ENCODE measurements around the gene MCL1.
A peak's percentile ranks its signal among the peaks of the same experiment; 100 is the strongest.
"Not testable (repeated sequence)": the region's sequence is repeated elsewhere in the genome, so short reads cannot be mapped to it uniquely, and the experiment has no call there.

MCL1 gene

DNA sequence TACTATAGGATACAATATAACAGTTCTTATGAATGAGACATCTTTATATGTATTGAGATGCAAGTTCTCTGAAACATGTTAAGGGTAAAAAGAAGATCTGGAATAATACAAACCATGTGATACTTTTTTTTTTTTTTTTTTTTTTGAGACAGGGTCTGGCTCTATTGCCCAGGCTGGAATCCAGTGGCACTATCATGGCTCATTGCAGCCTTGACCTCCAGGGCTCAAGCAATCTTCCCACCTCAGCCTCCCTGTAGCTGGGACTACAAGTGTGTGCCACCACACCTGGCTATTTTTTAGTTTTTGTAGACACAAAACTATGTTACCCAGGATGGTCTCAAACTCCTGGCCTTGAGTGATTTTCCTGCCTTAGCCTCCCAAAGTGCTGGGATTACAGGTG lies 22.1 kb upstream of the MCL1 start:
- TF ChIP-seq, protein P1, sequence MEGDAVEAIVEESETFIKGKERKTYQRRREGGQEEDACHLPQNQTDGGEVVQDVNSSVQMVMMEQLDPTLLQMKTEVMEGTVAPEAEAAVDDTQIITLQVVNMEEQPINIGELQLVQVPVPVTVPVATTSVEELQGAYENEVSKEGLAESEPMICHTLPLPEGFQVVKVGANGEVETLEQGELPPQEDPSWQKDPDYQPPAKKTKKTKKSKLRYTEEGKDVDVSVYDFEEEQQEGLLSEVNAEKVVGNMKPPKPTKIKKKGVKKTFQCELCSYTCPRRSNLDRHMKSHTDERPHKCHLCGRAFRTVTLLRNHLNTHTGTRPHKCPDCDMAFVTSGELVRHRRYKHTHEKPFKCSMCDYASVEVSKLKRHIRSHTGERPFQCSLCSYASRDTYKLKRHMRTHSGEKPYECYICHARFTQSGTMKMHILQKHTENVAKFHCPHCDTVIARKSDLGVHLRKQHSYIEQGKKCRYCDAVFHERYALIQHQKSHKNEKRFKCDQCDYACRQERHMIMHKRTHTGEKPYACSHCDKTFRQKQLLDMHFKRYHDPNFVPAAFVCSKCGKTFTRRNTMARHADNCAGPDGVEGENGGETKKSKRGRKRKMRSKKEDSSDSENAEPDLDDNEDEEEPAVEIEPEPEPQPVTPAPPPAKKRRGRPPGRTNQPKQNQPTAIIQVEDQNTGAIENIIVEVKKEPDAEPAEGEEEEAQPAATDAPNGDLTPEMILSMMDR (conservative IDR thresholded peaks at IDR 0.05; ENCODE audit: low read depth), result no peak
- no peak for DNase-seq (ENCODE audit: low spot score)
- H3K27ac ChIP-seq, result peak overlapping the region; percentile 51
- ChIA-PET POLR2A (ENCODE audit: low non-redundant PET) (no interaction called here), CTCF (no interaction called here)

DNA sequence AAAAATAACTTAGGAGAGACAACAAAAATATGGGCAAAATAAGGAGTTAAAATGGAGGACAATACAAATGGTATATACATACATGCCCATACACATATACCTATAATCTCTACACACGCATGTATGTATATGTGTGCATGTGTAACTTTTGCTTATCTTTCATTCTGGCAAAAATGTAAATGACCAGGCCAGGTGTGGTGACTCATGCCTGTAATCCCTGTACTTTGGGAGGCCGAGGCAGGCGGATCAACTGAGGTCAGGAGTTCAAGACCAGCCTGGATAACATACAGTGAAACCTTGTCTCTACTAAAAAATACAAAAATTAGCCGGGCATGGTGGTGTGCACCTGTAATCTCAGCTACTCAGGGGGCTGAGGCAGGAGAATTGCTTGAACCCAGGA lies 18.9 kb upstream of the MCL1 start:
- DNase-seq (ENCODE audit: low spot score); POLR2A ChIA-PET (ENCODE audit: low non-redundant PET); H3K27ac ChIP-seq: not testable (repeated sequence)
- CTCF ChIA-PET, result interaction anchor here (0.6 kb wide), 1 partner anchor 11 kb away, joined by 7 read pairs; no protein-coding TSS in a partner anchor

DNA sequence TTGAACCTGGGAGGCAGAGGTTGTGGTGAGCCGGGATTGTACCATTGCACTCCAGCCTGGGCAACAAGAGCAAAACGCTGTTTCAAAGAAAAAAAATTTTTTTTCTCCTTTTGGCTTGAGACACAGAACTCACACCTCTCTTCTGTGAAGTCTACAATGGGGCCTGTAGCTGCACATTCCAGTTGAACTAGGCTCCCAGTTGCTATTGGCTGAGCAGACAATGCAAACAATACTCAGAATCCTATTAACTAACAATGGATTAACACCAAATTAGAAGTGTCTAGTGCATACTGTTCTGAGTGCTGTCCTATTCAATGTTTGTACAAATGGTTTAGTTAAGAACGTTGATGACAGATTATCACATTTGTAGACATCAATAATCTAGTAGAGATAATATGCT lies 17.6 kb upstream of the MCL1 start:
- TF ChIP-seq, protein P1 (conservative IDR thresholded peaks at IDR 0.05; ENCODE audit: low read depth), result no peak
- peak overlapping the region; percentile 50 for H3K27ac ChIP-seq
- POLR2A ChIA-PET (ENCODE audit: low non-redundant PET), result no interaction called here
- DNase-seq (ENCODE audit: low spot score), result no peak
- CTCF ChIA-PET, result no interaction called here

DNA sequence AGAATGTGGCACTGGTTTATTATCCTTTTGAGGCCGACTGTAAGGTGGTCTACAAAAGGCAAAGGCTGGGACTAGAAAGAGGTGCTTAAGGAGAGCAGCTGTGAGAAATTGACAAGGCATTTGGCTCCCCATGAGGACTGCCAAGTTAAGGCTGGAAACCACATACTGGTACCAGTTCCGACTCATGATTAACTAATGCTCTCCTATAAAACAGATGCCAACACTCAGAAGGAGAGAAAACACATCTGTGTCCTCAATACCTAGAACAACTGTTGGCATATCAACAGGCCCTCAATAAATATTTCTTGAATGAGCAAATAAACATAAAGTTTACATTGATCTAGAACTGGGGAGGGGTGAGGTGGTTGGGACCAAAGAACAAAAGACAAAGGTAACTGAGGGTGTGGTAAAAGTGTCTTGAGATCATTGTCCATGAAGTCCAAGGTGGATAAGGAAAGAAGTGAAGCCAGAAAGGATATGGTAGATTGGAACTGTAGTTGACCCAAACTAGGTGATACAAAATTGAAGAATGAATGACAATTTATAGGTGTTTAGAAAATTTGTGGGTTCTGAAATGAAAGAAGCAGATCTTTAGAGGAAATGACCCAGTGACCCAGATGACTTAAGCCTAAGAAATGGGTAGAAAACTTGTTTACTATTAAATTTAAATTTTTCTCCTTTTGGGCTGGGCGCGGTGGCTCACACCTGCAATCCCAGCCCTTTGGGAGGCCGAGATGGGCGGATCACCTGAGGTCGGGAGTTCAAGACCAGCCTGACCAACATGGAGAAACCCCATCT lies 16.9 kb upstream of the MCL1 start:
- H3K27ac ChIP-seq, result peak overlapping the region; percentile 50
- ChIA-PET CTCF (interaction anchor here (0.7 kb wide), 1 partner anchor 58 kb away, joined by 3 read pairs; no protein-coding TSS in a partner anchor), POLR2A (ENCODE audit: low non-redundant PET) (no interaction called here)
- peak; percentile 24 for DNase-seq (ENCODE audit: low spot score)
- TF ChIP-seq, protein P1 (conservative IDR thresholded peaks at IDR 0.05; ENCODE audit: low read depth), result no peak

DNA sequence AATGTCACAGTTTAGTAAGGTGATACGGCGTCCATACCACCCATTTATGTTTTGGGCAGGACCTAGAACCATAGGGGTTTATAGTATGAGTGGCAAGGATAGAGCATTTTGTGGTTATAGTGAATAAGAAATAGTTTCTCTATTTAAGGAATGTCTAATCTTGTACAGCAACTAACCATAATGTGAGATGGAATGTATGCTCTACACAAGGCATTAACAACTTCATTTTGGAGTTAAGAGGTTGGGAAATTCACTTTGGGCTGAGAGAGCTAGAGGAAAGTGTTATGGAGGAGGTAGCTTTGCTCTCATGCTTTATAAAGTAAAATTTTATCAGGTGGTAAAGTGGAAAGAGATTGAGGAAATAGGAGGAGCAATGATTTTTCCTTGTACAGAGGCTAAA lies 3.0 kb upstream of the MCL1 start:
- H3K27ac ChIP-seq, result peak overlapping the region; percentile 98; the same call in 1 of the 2 replicates
- ChIA-PET CTCF (interaction anchor here (0.7 kb wide), 1 partner anchor 236 kb away, joined by 4 read pairs; no protein-coding TSS in a partner anchor), POLR2A (ENCODE audit: low non-redundant PET) (no interaction called here)

DNA sequence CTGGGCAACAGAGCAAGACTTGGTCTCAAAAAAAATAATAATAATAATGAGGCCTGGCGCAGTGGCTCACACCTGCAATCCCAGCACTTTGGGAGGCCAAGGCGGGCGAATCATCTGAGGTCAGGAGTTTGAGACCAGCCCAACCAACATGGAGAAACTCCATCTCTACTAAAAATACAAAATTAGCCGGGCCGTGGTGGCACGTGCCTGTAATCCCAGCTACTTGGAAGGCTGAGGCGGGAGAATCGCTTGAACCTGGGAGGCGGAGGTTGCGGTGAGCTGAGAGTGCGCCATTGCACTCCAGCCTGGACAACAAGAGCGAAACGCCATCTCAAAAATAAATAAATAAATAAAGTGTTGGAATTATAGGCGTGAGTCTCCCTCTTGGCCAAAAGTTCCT lies 2.6 kb upstream of the MCL1 start:
- DNase-seq (ENCODE audit: low spot score); CTCF ChIA-PET; POLR2A ChIA-PET (ENCODE audit: low non-redundant PET): not testable (repeated sequence)
- H3K27ac ChIP-seq, result peak overlapping the region; percentile 98; the same call in 1 of the 2 replicates

More for the DNA sequence above, 3.0 kb upstream of the MCL1 start:
- no peak for DNase-seq (ENCODE audit: low spot score)
- TF ChIP-seq, protein P1 (conservative IDR thresholded peaks at IDR 0.05; ENCODE audit: low read depth), result no peak

DNA sequence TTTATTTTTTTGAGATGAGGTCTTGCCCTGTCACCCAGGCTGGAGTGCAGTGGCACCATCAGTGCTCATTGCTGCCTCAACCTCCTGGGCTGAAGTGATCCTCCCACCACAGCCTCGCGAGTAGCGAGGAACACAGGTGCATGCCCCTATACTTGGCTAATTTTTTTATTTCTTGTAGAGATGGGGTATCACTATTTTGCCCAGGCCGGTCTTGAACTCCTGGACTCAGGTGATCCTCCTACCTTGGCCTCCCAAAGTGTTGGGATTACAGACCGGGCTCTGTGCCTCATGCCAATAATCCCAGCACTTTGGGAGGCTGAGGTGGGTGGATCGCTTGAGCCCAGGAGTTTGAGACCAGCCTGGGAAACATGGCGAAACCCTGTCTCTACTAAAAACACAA lies 2.0 kb upstream of the MCL1 start:
- POLR2A ChIA-PET (ENCODE audit: low non-redundant PET); CTCF ChIA-PET; DNase-seq (ENCODE audit: low spot score): not testable (repeated sequence)
- H3K27ac ChIP-seq, result peak overlapping the region; percentile 98

DNA sequence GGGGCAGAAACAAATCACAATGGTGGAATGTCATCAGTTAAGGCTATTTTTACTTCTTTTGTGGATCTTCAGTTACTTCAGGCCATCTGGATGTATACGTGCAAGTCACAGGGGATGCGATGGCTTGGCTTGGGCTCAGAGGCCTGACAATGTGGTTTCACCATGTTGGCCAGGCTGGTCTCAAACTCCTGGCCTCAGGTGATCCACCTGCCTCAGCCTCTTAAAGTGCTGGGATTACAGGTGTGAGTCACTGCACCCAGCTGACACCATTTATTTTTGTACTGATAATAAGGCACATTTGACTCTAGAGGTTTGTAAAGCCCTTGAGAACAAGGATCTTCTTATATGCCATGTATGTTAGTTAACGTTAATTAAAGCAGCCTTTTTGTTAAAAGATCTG lies 1.6 kb upstream of the MCL1 start:
- CTCF ChIA-PET; DNase-seq (ENCODE audit: low spot score): not testable (repeated sequence)
- H3K27ac ChIP-seq, result peak overlapping the region; percentile 98
- POLR2A ChIA-PET (ENCODE audit: low non-redundant PET), result interaction anchor here (0.5 kb wide), 1 partner anchor 29 kb away, joined by 4 read pairs; no protein-coding TSS in a partner anchor
